Measurements from ENCODE around the gene PSMG4.

PSMG4 gene

GRCh38 chr6:3290149-3290930 lies 31.6 kb downstream of the PSMG4 start:
- DNase-seq (ENCODE audit: low read depth) = no peak

GRCh38 chr6:3290931-3291211 lies 32.1 kb downstream of the PSMG4 start:
- no peak for DNase-seq (ENCODE audit: low read depth)

GRCh38 chr6:3291346-3291745 lies 32.6 kb downstream of the PSMG4 start:
- DNase-seq (ENCODE audit: low read depth) = no peak

GRCh38 chr6:3291987-3292386 lies 33.2 kb downstream of the PSMG4 start:
- no peak for DNase-seq (ENCODE audit: low read depth)

- DNase-seq (ENCODE audit: low read depth) = no peak
Observed at GRCh38 chr6:3292431-3293197, 33.9 kb downstream of the PSMG4 start.

- DNase-seq (ENCODE audit: low read depth) = no peak
Observed at GRCh38 chr6:3293271-3294155, 34.8 kb downstream of the PSMG4 start.

- DNase-seq (ENCODE audit: low read depth) = no peak
Observed at GRCh38 chr6:3294396-3294795, 35.6 kb downstream of the PSMG4 start.

- DNase-seq (ENCODE audit: low read depth) = no peak
Observed at GRCh38 chr6:3294921-3295871, 36.4 kb downstream of the PSMG4 start.

- DNase-seq (ENCODE audit: low read depth) = no peak
Observed at GRCh38 chr6:3296078-3296477, 37.3 kb downstream of the PSMG4 start.

- DNase-seq (ENCODE audit: low read depth) = no peak
Observed at GRCh38 chr6:3296537-3296936, 37.8 kb downstream of the PSMG4 start.

GRCh38 chr6:3297006-3297405 lies 38.3 kb downstream of the PSMG4 start:
- DNase-seq (ENCODE audit: low read depth) = no peak

- DNase-seq (ENCODE audit: low read depth) = no peak
Observed at GRCh38 chr6:3297909-3298308, 39.2 kb downstream of the PSMG4 start.

GRCh38 chr6:3299221-3299620 lies 40.5 kb downstream of the PSMG4 start:
- DNase-seq (ENCODE audit: low read depth) = no peak

GRCh38 chr6:3301506-3301905 lies 42.8 kb downstream of the PSMG4 start:
- no peak for DNase-seq (ENCODE audit: low read depth)

- DNase-seq (ENCODE audit: low read depth) = no peak
Observed at GRCh38 chr6:3303795-3304411, 45.2 kb downstream of the PSMG4 start.

- DNase-seq (ENCODE audit: low read depth) = no peak
Observed at GRCh38 chr6:3304500-3305215, 45.9 kb downstream of the PSMG4 start.

GRCh38 chr6:3305216-3305565 lies 46.4 kb downstream of the PSMG4 start:
- no peak for DNase-seq (ENCODE audit: low read depth)

- DNase-seq (ENCODE audit: low read depth) = no peak
Observed at GRCh38 chr6:3305831-3306230, 47.1 kb downstream of the PSMG4 start.

- DNase-seq (ENCODE audit: low read depth) = no peak
Observed at GRCh38 chr6:3306848-3307247, 48.1 kb downstream of the PSMG4 start.

- no peak for DNase-seq (ENCODE audit: low read depth)
Observed at GRCh38 chr6:3307436-3307835, 48.7 kb downstream of the PSMG4 start.

- no peak for DNase-seq (ENCODE audit: low read depth)
Observed at GRCh38 chr6:3308106-3308505, 49.4 kb downstream of the PSMG4 start.
